ENCODE data around the gene AQP1.

AQP1 gene

DNA sequence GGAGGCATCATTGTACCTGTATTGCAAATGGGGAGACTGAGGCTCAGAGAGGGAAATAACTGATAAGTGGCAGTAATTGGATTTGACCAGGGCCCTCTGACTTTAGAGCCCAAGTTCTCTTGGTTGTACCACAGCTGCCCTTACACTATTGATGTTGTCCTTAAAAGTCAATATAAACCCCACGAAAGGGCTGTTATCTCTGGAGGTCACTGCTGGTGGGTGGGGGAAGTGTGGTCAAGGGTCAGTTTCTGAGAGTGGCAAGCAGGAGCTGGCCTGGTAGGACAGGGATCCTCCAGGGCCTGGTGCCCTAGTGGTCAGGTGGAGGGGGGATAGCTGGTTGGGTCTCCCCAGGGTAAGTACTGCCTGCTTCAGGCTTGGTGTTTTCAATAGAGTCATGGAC, 44.2 kb upstream of the AQP1 start:
- no peak overlapping the region for H3K4me3 ChIP-seq (ENCODE audit: low read depth, low read length)
- DNase-seq (ENCODE audit: low read depth) = no peak
- no peak for TF ChIP-seq CTCF (IDR thresholded peaks at IDR 0.05; ENCODE audit: insufficient read depth, low read depth, low read length, missing control alignments)

- H3K4me3 ChIP-seq (ENCODE audit: low read depth, low read length) = no peak overlapping the region
- TF ChIP-seq CTCF (IDR thresholded peaks at IDR 0.05; ENCODE audit: insufficient read depth, low read depth, low read length, missing control alignments) = no peak
- no peak for DNase-seq (ENCODE audit: low read depth)
Measured at GRCh38 chr7:30869794-30870611, 41.6 kb upstream of the AQP1 start.

DNA sequence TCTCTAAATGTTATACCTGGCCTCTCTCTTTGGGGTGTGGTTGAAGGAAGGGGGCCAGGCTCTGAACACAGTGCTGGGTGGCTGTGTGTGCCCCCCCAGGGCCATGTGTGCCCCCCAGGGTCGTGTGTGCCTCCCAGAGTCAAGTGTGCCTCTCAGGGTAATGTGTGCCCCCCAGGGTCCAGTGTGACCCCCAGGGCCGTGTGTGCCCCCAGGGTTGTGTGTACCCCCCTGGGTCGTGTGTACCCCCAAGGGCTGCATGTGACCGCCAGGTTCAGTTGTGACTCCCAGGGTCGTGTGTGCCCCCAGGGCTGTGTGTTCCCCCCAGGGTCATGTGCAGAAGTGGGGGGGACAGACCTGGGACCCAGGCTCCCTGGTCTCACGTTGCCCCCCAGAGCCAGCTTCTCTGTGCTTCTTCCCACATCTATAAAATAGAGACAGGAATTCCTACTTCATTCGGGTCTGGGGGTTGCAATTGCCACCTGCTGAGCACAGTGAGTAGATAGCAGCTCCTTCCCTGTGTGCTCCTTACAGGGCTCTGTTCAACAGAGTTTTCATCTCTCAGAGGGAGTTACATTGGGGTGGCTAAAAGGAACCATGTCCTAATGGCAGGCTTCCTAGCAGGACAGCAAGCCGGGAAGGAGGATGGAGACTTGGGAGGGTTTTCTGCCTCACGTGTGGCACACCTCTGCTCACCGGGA, 40.7 kb upstream of the AQP1 start:
- H3K4me3 ChIP-seq (ENCODE audit: low read depth, low read length) = no peak overlapping the region
- no peak for TF ChIP-seq CTCF (IDR thresholded peaks at IDR 0.05; ENCODE audit: insufficient read depth, low read depth, low read length, missing control alignments)
- no peak for DNase-seq (ENCODE audit: low read depth)

DNA sequence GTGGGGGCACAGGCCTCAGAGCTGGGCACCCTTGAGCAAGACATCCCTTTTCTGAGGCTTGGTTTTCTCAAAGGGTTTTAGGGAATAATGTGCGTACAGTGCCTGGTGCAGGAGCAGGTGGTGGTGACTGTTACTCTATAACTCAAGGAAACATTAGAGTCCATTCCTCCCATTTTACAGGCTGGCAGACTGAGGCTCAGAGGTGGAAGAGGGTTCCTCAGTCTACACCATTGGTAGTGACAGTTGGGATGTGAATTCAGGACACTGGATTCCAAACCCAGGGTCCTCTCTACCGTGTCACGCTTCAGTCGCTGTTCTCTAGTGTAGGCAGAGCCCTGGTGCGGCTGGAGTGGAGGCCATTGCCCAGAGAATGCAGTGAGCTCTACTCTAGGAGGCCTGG, 40.0 kb upstream of the AQP1 start:
- no peak for DNase-seq (ENCODE audit: low read depth)
- no peak for TF ChIP-seq CTCF (IDR thresholded peaks at IDR 0.05; ENCODE audit: insufficient read depth, low read depth, low read length, missing control alignments)
- H3K4me3 ChIP-seq (ENCODE audit: low read depth, low read length) = no peak overlapping the region

DNA sequence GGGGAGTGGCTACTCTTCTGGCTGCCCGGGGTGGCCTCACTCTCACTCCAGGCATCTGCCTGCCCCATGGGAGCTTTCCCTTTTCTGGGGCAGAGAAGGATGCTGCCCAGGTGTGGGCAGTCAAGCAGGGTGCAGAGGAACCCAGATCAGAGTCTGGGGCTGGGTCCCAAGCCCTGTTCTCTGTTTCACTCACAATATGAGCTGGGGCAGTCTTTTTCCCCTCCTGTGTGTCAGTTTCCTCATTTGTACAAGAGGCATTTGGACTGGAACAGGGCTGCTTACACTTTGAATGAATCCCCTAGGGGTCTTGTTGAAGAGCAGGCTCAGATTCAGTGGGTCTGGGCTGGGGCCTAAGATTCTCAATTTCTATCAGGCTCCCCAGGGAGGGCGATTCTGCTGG, 38.4 kb upstream of the AQP1 start:
- DNase-seq (ENCODE audit: low read depth) = no peak
- no peak overlapping the region for H3K4me3 ChIP-seq (ENCODE audit: low read depth, low read length)
- no peak for TF ChIP-seq CTCF (IDR thresholded peaks at IDR 0.05; ENCODE audit: insufficient read depth, low read depth, low read length, missing control alignments)

DNA sequence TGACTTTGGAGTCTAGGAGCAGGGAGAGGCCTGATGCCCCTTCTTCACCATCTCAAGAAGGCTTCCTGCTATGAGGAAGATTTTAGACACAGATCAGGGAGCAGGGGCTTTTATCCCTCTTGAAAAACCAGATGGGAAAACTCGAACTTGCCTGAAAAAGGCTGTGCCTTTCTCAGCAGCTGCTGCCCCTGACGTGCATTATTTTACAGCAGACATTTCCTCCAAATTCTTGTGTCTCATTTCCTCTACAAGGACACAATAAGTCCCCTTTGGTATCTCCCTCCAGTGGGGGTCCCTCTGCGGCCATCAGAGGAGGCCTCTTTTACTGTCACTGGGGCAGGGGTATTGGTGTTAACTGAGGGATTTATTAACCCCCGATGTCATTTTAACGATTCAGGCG, 38.0 kb upstream of the AQP1 start:
- DNase-seq (ENCODE audit: low read depth) = no peak
- TF ChIP-seq CTCF (IDR thresholded peaks at IDR 0.05; ENCODE audit: insufficient read depth, low read depth, low read length, missing control alignments) = no peak
- H3K4me3 ChIP-seq (ENCODE audit: low read depth, low read length) = no peak overlapping the region

All from GM12865 (cell line).